Gastrocnemius medialis (tissue), 4 donors: ENCODE data around the gene TUSC1. TPM values are rescaled to one million over a fixed set of nuclear protein-coding genes. Genes with fewer than 3 reads are reported as not detected.

Experiments used
- ATAC-seq, 2 donors: fragments of 150-250 bp; one replicate each; pipeline ENCODE4 v1.9.1; 2016
- DNase-seq, 2 donors: peaks; one replicate each; pipeline ENCODE4 v3.0.0-alpha.2; 2019
- H3K27ac ChIP-seq, 4 donors: fragments of 200-600 bp; sonication (generic); 1 replicate in 1 of 4; 2 replicates in 3 of 4; pipeline ENCODE4 v1.5.1; 2016 to 2018; ENCODE audit warnings: mild to moderate bottlenecking in 2 of 4, moderate library complexity in 1 of 4
- H3K27me3 ChIP-seq, 3 donors: fragments of 200-600 bp; sonication (generic) in 2 of 3; 1 replicate in 1 of 3; 2 replicates in 2 of 3; pipeline versions ENCODE4 v1.5.1 to v1.6.0; 2016 to 2019; ENCODE audit warnings: mild to moderate bottlenecking in 1 of 3, moderate library complexity in 1 of 3
- H3K36me3 ChIP-seq, 2 donors: fragments of 200-600 bp; sonication (generic) in 1 of 2; one replicate each; pipeline ENCODE4 v1.5.1; 2017 to 2018
- H3K4me1 ChIP-seq, 2 donors: fragments of 200-600 bp; sonication (generic) in 1 of 2; one replicate each; pipeline ENCODE4 v1.5.1; 2016 to 2017; ENCODE audit warnings: mild to moderate bottlenecking in 2 of 2
- H3K4me3 ChIP-seq, 4 donors: fragments of 200-600 bp; sonication (generic) in 3 of 4; 1 replicate in 1 of 4; 2 replicates in 3 of 4; pipeline ENCODE4 v1.5.1; 2016 to 2019; ENCODE audit warnings: mild to moderate bottlenecking in 2 of 4
- H3K9me3 ChIP-seq, 3 donors: fragments of 200-600 bp; sonication (generic) in 2 of 3; 1 replicate in 1 of 3; 2 replicates in 2 of 3; pipeline ENCODE4 v1.5.1; 2016 to 2019
- CTCF ChIP-seq, 5 experiments: fragments of 450-650 bp in 3 of 5; fragments of 200-600 bp in 2 of 5; sonication (generic) in 2 of 5; IDR thresholded peaks in 4 of 5; conservative IDR thresholded peaks in 1 of 5; 1 replicate in 4 of 5; 2 replicates in 1 of 5; pipeline ENCODE4 v1.5.1; 2016 to 2019; ENCODE audit warnings: antibody characterized with exemption in 5 of 5, mild to moderate bottlenecking in 3 of 5, moderate library complexity in 3 of 5
- POLR2A ChIP-seq, 2 donors: fragments of 450-650 bp; IDR thresholded peaks; one replicate each; pipeline ENCODE4 v1.6.1; 2017; ENCODE audit warnings: antibody characterized with exemption in 2 of 2, mild to moderate bottlenecking in 2 of 2, moderate library complexity in 2 of 2
- in situ Hi-C, 4 donors: fragments of 200-750 bp; cut with MboI; loops; one replicate each; pipeline versions ENCODE4 v1.15.0 to v1.8.0; 2017; ENCODE audit warnings: low sequenced_read_pairs in 4 of 4
- intact Hi-C: fragments of 100-400 bp; cut with DNase I; formaldehyde crosslinking; loops from one replicate; pipeline ENCODE4 v1.15.1; 2023; ENCODE audit warnings: low total_unique reads
- total RNA-seq, 4 donors: library from RNA; depleted of rRNA; stranded (reverse); fragments of >200 nt; gene quantifications; one replicate each; pipeline versions ENCODE4 v1.1.0 to v1.2.3, GENCODE V29; 2016

Gene TUSC1
- total RNA-seq, 4 donors from 2014 or later = 7.0 to 21.1 (median 13.5) TPM

- Histone ChIP-seq H3K4me3 (no peak overlapping the region), H3K9me3 (no peaks in the 10 kb centered on the region), H3K36me3 (no peaks in the 10 kb centered on the region), H3K27ac (no peak overlapping the region), H3K27me3 (no peaks in the 10 kb centered on the region), H3K4me1 (no peaks in the 10 kb centered on the region)
- in situ Hi-C loops (no loop called here), intact Hi-C loops (no loop called here)
- TF ChIP-seq CTCF (IDR thresholded peaks at IDR 0.05 in 4 of 5, conservative IDR thresholded peaks at IDR 0.05 in 1 of 5) (no peak), POLR2A (IDR thresholded peaks at IDR 0.05) (no peak)
- no peak for DNase-seq
- ATAC-seq = no peak
These were observed 42.2 kb downstream of the TUSC1 start for GRCh38 chr9:25636026-25636425.

- TF ChIP-seq POLR2A (IDR thresholded peaks at IDR 0.05) (no peak), CTCF (IDR thresholded peaks at IDR 0.05 in 4 of 5, conservative IDR thresholded peaks at IDR 0.05 in 1 of 5) (no peak)
- in situ Hi-C loops = no loop called here
- Histone ChIP-seq H3K27ac (no peak overlapping the region), H3K27me3 (no peaks in the 10 kb centered on the region), H3K4me3 (no peak overlapping the region), H3K36me3 (no peaks in the 10 kb centered on the region), H3K4me1 (no peaks in the 10 kb centered on the region), H3K9me3 (no peaks in the 10 kb centered on the region)
- ATAC-seq = no peak
- no peak for DNase-seq
- intact Hi-C loops = no loop called here
These were observed 49.0 kb downstream of the TUSC1 start for GRCh38 chr9:25629231-25629630.
